HG03432 (cell line): ENCODE results near the gene HEXIM1.

Experiments
- ATAC-seq: cut with Tn5 transposase; IDR thresholded peaks from one replicate; pipeline ENCODE4 v1.9.1; 2021; ENCODE audit warnings: mild to moderate bottlenecking, moderate library complexity; ENCODE audit not compliant: unreplicated experiment

The HEXIM1 gene

DNA sequence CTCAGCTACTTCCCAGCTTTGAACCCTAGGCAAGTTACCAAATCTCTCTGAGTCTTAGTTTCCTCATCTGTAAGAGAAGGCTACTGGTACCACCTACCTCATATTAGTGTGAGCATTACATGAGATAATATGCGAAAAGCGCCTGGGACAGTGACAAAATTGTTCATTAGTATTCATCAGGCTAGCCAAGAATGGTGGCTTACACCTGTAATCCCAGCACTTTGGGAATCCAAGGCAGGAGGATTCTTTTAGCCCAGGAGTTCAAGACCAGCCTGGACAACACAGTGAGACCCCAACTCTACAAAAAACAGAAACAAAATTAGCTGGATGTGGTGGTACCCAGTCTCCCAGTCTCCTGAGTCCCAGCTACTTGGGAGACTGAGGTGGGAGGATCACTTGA, 19.3 kb upstream of the HEXIM1 start:
- no peak for ATAC-seq

GRCh38 chr17:45129426-45129939, 18.8 kb upstream of the HEXIM1 start:
- no peak for ATAC-seq

- ATAC-seq = no peak
Measured at GRCh38 chr17:45129940-45130680, 18.2 kb upstream of the HEXIM1 start.

GRCh38 chr17:45130681-45131615, 17.3 kb upstream of the HEXIM1 start:
- no peak for ATAC-seq

DNA sequence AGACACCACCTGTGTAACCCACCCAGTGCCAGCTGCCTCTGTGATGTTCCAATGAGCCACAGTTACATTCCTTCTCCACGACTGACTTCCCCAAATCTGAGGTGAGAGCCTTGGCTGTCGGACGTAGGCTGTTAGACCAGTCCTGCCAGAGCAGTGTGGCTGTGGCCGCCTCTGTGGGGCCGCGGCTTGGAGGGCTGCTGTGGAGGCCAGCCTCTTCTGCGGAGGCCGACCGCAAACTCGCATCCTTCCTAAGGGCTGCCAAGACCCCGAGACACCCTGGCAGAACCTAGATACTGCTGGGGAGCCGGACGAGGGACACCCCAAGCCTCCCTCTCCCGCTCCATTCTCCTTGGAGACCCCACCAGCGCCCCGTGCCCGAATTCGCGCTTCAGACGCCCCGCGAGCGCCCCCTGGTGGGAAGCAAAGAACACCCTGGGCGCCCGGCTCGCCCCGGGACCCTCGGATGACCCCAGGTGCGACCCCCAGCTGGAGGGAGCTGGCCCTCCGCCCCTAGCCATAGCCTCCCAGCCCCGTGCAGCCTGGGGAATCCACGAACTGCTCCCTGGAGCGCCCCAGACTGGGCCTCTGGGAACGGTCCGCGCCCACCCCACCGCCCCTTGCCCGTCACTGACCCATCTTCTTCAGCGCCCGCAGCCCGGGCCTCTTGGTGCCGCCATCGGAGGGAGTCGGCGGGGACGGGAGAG, 16.5 kb upstream of the HEXIM1 start:
- ATAC-seq = peak; percentile 9

DNA sequence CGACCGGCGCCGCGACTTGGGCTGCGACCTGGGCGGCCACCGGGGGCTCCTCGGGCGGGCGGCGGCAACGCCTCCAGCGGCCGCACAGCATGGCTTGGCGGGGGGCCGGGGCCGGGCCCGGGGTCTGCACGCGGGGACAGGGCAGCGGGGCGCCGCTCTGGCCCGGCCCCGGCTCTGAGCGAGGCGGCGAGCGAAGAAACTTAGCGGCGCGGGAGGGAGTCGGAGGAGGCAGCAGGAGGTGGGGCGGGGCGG, 16.0 kb upstream of the HEXIM1 start, which contains the start of gene PLCD3:
Gene PLCD3, minus strand, starts transcription at position 196 of the 252 bp plus-strand sequence. Its CDS starts 105 bp downstream, at position 91.
- no peak for ATAC-seq

- ATAC-seq = peak; percentile 38
Measured at GRCh38 chr17:45132572-45133463, 15.5 kb upstream of the HEXIM1 start.

DNA sequence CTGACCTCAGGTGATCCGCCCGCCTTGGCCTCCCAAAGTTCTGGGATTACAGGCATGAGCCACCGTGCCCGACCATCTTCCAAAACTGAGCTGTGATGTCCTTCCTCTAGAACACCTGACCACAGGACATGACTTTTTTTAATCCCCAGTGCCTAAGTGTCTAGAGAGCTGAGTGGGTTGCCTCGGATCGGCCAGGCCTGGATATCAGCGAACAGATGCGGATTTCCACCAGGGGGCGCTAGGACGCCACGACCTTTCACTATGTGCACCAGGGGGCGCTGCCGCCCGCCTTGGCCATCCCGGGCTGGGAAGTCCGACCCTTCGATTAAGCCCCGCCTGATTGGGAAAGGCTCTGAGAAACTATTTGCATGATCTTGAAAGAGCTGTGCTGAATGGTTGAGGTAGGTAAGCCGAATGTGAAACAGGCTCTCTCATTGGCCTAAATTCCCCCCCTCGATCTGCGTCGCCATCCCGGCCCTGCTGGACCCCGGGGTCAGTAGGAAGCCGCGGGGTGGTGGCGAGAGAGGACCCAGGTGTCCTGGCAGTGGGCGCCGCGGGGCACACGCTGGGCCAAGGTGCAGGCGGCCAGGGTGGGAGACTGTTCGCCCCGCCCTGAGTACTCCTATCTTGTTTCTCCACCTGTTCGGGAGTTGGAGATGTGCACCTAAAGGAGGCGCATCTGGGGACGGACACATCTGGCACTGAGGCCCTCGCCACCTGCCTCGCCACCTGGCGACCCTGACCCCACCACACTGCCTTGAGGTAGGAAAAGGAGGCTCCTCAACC, 12.9 kb upstream of the HEXIM1 start, which contains the start of gene ACBD4:
Gene ACBD4, plus strand, starts transcription at position 496 of the 786 bp plus-strand sequence. CDS start 458 bp downstream, outside the sequence.
- peak; percentile 76 for ATAC-seq

GRCh38 chr17:45135978-45136791, 12.1 kb upstream of the HEXIM1 start:
- ATAC-seq = no peak

DNA sequence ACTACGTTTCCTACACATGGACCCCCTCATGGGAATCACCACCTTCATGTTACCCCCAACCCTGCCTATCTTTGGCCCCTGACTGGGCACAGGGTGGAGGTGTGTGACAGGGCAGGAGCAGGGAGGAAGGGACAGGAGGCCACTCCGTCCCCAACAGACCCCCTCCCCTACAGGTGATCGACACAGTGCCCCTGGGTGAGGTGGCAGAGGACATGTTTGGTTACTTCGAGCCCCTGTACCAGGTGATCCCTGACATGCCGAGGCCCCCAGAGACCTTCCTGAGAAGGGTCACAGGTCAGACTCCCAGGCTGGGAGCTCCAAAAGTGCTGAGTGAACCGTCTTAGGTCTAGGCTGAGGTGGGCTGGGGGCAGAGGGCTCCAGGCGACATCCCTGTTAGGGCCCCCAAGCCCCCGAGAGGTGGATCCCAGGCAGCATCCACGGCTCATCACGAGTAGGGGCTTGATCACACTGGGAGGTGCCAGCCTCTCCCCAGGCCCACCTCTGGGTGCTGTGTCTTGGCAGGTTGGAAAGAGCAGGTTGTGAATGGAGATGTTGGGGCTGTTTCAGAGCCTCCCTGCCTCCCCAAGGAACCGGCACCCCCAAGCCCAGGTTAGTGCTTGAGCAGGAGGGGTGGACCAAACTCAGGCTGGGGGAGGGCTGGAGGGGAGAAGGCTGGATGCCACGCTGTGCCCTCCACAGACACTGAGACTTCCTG, 11.3 kb upstream of the HEXIM1 start:
- ATAC-seq = no peak

DNA sequence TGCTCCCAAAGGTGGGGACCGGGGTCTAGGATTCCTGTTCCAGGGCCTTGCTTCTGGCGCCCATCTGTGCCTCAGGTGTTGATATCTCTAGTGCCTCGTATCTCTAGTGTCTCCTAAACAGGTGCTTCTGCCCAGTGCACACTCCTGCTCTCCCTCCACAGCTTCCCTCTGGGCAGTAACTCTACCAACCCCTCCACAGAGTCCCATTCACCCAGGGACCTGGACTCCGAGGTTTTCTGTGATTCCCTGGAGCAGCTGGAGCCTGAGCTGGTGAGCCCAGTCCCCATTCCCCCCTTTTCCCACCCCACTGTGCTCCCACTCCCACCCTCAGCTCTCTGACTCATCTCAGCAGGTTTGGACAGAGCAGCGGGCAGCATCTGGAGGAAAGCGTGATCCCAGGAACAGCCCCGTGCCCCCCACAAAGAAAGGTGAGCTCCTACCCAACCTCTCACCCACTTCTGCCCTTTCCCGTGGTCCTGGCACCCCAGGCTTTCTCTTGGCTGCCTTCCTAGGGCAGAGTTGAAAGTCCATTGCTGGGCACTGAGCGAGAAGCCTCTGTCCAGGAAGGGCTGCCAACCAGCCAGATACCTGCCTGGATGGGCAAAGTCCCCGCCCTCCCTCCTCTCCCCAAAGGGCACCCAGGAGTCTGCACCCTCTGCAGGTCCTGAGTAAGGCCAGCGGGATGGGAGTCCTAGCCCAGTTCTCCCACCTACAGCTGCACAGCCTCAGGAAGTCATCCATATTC, 10.5 kb upstream of the HEXIM1 start:
- ATAC-seq = no peak

DNA sequence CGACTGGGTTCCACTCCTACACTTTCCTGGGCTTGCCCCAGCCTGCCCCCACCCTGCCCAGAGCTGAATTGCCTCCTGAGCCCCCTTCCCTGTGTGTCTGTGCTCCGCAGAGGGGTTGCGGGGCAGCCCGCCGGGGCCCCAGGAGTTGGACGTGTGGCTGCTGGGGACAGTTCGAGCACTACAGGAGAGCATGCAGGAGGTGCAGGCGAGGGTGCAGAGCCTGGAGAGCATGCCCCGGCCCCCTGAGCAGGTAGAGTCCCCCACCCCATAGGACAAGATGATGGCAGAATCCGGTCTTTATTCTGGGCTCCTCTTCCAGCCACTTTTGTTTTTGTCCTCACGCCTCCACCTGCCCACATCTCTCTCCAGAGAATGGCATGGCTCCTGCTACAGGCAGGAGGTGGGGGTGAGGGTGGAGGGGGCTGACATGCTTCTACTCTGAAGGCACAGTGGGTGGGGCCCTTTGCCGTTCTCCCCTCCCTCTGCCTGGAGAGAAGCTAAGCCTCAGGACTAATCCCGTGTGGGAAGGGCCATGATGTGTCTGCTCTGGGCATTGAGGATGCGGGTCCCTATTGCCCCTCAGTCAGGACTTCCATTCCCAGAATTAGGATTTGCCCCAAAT, 9.3 kb upstream of the HEXIM1 start:
- ATAC-seq = no peak

GRCh38 chr17:45139533-45139920, 8.7 kb upstream of the HEXIM1 start:
- ATAC-seq = no peak

GRCh38 chr17:45143094-45143670, 5.1 kb upstream of the HEXIM1 start:
- ATAC-seq = no peak

GRCh38 chr17:45143767-45144198, 4.5 kb upstream of the HEXIM1 start:
- no peak for ATAC-seq
